HepG2 (cell line): ENCODE measurements around the gene USP24. TPM values are rescaled to one million over a fixed set of nuclear protein-coding genes. Genes with fewer than 3 reads are reported as not detected.

Source experiments
- ATM ChIP-seq: fragments of 450-650 bp; IDR thresholded peaks from 2 replicates; pipeline ENCODE4 v1.7.1; 2017; ENCODE audit warnings: mild to moderate bottlenecking, borderline replicate concordance
- CAMTA2 ChIP-seq: sonication (generic); formaldehyde crosslinking; IDR thresholded peaks from 2 replicates; pipeline ENCODE4 v1.4.0; 2020; ENCODE audit warnings: mild to moderate bottlenecking, missing genetic modification reagents, borderline replicate concordance
- ESRRA ChIP-seq: sonication (generic); formaldehyde crosslinking; IDR thresholded peaks from 2 replicates; pipeline ENCODE4 v1.5.1; 2020; ENCODE audit warnings: mild to moderate bottlenecking, low read depth, missing genetic modification reagents
- MXD3 ChIP-seq: IDR thresholded peaks from 2 replicates; pipeline ENCODE4 v1.6.1; 2016; ENCODE audit warnings: mild to moderate bottlenecking, missing biosample characterization, missing genetic modification reagents
- SIX4 ChIP-seq: sonication (generic); formaldehyde crosslinking; IDR thresholded peaks from 2 replicates; pipeline ENCODE4 v1.4.0; 2020; ENCODE audit warnings: missing genetic modification reagents
- ZBTB38 ChIP-seq: sonication (generic); formaldehyde crosslinking; IDR thresholded peaks from 2 replicates; pipeline ENCODE4 v1.5.1; 2020; ENCODE audit warnings: mild to moderate bottlenecking, missing genetic modification reagents
- ZFY ChIP-seq: sonication (generic); formaldehyde crosslinking; IDR thresholded peaks from 2 replicates; pipeline ENCODE4 v1.4.0; 2020; ENCODE audit warnings: missing genetic modification reagents
- ZNF180 ChIP-seq: sonication (generic); formaldehyde crosslinking; IDR thresholded peaks from 2 replicates; pipeline ENCODE4 v1.4.0; 2020; ENCODE audit warnings: low read depth, missing genetic modification reagents, borderline replicate concordance
- ZNF224 ChIP-seq: sonication (generic); formaldehyde crosslinking; IDR thresholded peaks from 2 replicates; pipeline ENCODE4 v1.5.0; 2020; ENCODE audit warnings: mild to moderate bottlenecking, missing genetic modification reagents
- ZNF263 ChIP-seq: sonication (generic); formaldehyde crosslinking; IDR thresholded peaks from 2 replicates; pipeline ENCODE4 v1.4.0; 2020; ENCODE audit warnings: missing genetic modification reagents
- ZNF333 ChIP-seq: sonication (generic); formaldehyde crosslinking; IDR thresholded peaks from 2 replicates; pipeline ENCODE4 v1.4.0; 2020; ENCODE audit warnings: mild to moderate bottlenecking, missing genetic modification reagents, borderline replicate concordance
- ZNF646 ChIP-seq: sonication (generic); formaldehyde crosslinking; IDR thresholded peaks from 2 replicates; pipeline ENCODE4 v1.9.0; 2021; ENCODE audit warnings: mild to moderate bottlenecking, missing genetic modification reagents
- ZNF704 ChIP-seq: sonication (generic); formaldehyde crosslinking; IDR thresholded peaks from 2 replicates; pipeline ENCODE4 v1.8.1; 2023; ENCODE audit warnings: mild to moderate bottlenecking, inconsistent platforms, moderate library complexity, missing genetic modification reagents, borderline replicate concordance
- polyA plus RNA-seq, 8 experiments: library from polyadenylated mRNA; depleted of rRNA in 3 of 8; stranded (reverse) in 7 of 8; unstranded in 1 of 8; fragments of >200 nt; fragmentation: Illumina TruSeq in 4 of 8; extraction: Trizol in 4 of 8; gene quantifications; 2 replicates each; pipeline versions ENCODE4 v1.2.1 to v1.2.3, GENCODE V29; 2011 to 2016; ENCODE audit warnings: low read depth in 4 of 8, missing spikeins in 1 of 8, mixed read lengths in 1 of 8; ENCODE audit not compliant: insufficient read depth in 1 of 8
- total RNA-seq, 5 experiments: library from RNA; depleted of rRNA; stranded (reverse); fragments of >200 nt; fragmentation: Illumina TruSeq; extraction: Trizol; gene quantifications; 2 replicates each; pipeline ENCODE4 v1.2.3, GENCODE V29; 2016; ENCODE audit warnings: low read depth in 1 of 5
- TF ChIP-seq, protein P1 (sequence below), 2 experiments: sonication (generic) in 1 of 2; formaldehyde crosslinking in 1 of 2; IDR thresholded peaks; 2 replicates each; pipeline versions ENCODE4 v1.5.1 to v1.6.1; 2011 to 2020; ENCODE audit warnings: borderline replicate concordance in 1 of 2, low read depth in 1 of 2, low read length in 1 of 2, mild to moderate bottlenecking in 1 of 2, missing genetic modification reagents in 1 of 2, moderate library complexity in 1 of 2
- TF ChIP-seq, protein P2 (sequence below): sonication (generic); formaldehyde crosslinking; IDR thresholded peaks from 2 replicates; pipeline ENCODE4 v1.4.0; 2020; ENCODE audit warnings: mild to moderate bottlenecking, missing genetic modification reagents

The USP24 gene
- total and polyA plus RNA-seq, 2 of the 13 experiments (the other 11 are each of a cell fraction or from before 2014, with no cell fraction given) = 18.8 to 47.6 TPM

- TF ChIP-seq, protein P1, sequence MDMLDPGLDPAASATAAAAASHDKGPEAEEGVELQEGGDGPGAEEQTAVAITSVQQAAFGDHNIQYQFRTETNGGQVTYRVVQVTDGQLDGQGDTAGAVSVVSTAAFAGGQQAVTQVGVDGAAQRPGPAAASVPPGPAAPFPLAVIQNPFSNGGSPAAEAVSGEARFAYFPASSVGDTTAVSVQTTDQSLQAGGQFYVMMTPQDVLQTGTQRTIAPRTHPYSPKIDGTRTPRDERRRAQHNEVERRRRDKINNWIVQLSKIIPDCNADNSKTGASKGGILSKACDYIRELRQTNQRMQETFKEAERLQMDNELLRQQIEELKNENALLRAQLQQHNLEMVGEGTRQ (IDR thresholded peaks at IDR 0.05; ENCODE audit: low read depth, low read length) = peak; percentile 22; the same call in 1 of the 2 replicates
- TF ChIP-seq, protein P1 (CRISPR knock-in tag; IDR thresholded peaks at IDR 0.05; ENCODE audit: borderline replicate concordance) = peak; percentile 67; the same call in 1 of the 2 replicates
- TF ChIP-seq ZNF224 (CRISPR knock-in tag) = no peak
- TF ChIP-seq, protein P2, sequence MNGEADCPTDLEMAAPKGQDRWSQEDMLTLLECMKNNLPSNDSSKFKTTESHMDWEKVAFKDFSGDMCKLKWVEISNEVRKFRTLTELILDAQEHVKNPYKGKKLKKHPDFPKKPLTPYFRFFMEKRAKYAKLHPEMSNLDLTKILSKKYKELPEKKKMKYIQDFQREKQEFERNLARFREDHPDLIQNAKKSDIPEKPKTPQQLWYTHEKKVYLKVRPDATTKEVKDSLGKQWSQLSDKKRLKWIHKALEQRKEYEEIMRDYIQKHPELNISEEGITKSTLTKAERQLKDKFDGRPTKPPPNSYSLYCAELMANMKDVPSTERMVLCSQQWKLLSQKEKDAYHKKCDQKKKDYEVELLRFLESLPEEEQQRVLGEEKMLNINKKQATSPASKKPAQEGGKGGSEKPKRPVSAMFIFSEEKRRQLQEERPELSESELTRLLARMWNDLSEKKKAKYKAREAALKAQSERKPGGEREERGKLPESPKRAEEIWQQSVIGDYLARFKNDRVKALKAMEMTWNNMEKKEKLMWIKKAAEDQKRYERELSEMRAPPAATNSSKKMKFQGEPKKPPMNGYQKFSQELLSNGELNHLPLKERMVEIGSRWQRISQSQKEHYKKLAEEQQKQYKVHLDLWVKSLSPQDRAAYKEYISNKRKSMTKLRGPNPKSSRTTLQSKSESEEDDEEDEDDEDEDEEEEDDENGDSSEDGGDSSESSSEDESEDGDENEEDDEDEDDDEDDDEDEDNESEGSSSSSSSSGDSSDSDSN (CRISPR knock-in tag) = peak; percentile 45; the same call in 1 of the 2 replicates
- TF ChIP-seq ESRRA (CRISPR knock-in tag) = peak; percentile 98
- TF ChIP-seq MXD3 (CRISPR knock-in tag) = no peak
- no peak for TF ChIP-seq ZBTB38 (CRISPR knock-in tag)
- TF ChIP-seq ZNF333 (CRISPR knock-in tag) = no peak
- peak; percentile 37 for TF ChIP-seq ZFY
- no peak for TF ChIP-seq SIX4 (CRISPR knock-in tag)
- no peak for TF ChIP-seq CAMTA2
- TF ChIP-seq ZNF263 (CRISPR knock-in tag) = peak; percentile 39; the same call in 1 of the 2 replicates
- no peak for TF ChIP-seq ZNF704
- no peak for TF ChIP-seq ATM
- TF ChIP-seq ZNF646 (CRISPR knock-in tag) = no peak
- no peak for TF ChIP-seq ZNF180
Measured at GRCh38 chr1:55053265-55053954, 161.8 kb downstream of the USP24 start (continued).
